Neural crest cell (in vitro differentiated cells): Measurements from ENCODE around the gene FLAD1. TPM values are rescaled to one million over a fixed set of nuclear protein-coding genes. Genes with fewer than 3 reads are reported as not detected.
A peak's percentile ranks its signal among the peaks of the same experiment; 100 is the strongest.

Source experiments
- DNase-seq: peaks from one replicate; pipeline ENCODE4 v3.0.0; 2021; ENCODE audit warnings: low read depth, mixed read lengths, low spot score
- H3K27ac Mint-ChIP-seq: one replicate; pipeline ENCODE4 v1.8.0; 2021; ENCODE audit warnings: mild to moderate bottlenecking, mixed read lengths; ENCODE audit not compliant: unreplicated experiment
- H3K27me3 Mint-ChIP-seq: 2 replicates; pipeline ENCODE4 v1.8.0; 2021; ENCODE audit warnings: low read depth, mild to moderate bottlenecking, mixed read lengths
- H3K36me3 Mint-ChIP-seq: 2 replicates; pipeline ENCODE4 v1.8.0; 2021; ENCODE audit warnings: low read depth, mild to moderate bottlenecking, mixed read lengths
- H3K4me1 Mint-ChIP-seq: 2 replicates; pipeline ENCODE4 v1.8.0; 2021; ENCODE audit warnings: mixed read lengths
- H3K4me3 Mint-ChIP-seq: one replicate; pipeline ENCODE4 v1.8.0; 2021; ENCODE audit warnings: mild to moderate bottlenecking, mixed read lengths
- H3K9me3 Mint-ChIP-seq: 2 replicates; pipeline ENCODE4 v1.8.0; 2021; ENCODE audit warnings: mixed read lengths
- CTCF ChIP-seq: fragments of 200-600 bp; sonication (generic); conservative IDR thresholded peaks from 2 replicates; pipeline ENCODE4 v1.5.0; 2021; ENCODE audit warnings: antibody characterized with exemption, mild to moderate bottlenecking
- total RNA-seq: library from RNA; stranded (reverse); gene quantifications from 2 replicates; pipeline ENCODE4 v1.2.1, GENCODE V29; 2021

The FLAD1 gene
- total RNA-seq, 1 donor from 2014 or later, result 76.3 TPM

GRCh38 chr1:155019377-155020245 is 36.5 kb downstream of the FLAD1 start:
- no peak overlapping the region for H3K27ac Mint-ChIP-seq
- DNase-seq, result no peak
- H3K4me3 Mint-ChIP-seq, result peak overlapping the region; percentile 20
- no peaks in the 10 kb centered on the region for H3K9me3 Mint-ChIP-seq
- no peak for TF ChIP-seq CTCF
- no peaks in the 10 kb centered on the region for H3K36me3 Mint-ChIP-seq
- peaks cover 20% of the 10 kb centered on the region for H3K4me1 Mint-ChIP-seq
- H3K27me3 Mint-ChIP-seq, result no peaks in the 10 kb centered on the region

DNA sequence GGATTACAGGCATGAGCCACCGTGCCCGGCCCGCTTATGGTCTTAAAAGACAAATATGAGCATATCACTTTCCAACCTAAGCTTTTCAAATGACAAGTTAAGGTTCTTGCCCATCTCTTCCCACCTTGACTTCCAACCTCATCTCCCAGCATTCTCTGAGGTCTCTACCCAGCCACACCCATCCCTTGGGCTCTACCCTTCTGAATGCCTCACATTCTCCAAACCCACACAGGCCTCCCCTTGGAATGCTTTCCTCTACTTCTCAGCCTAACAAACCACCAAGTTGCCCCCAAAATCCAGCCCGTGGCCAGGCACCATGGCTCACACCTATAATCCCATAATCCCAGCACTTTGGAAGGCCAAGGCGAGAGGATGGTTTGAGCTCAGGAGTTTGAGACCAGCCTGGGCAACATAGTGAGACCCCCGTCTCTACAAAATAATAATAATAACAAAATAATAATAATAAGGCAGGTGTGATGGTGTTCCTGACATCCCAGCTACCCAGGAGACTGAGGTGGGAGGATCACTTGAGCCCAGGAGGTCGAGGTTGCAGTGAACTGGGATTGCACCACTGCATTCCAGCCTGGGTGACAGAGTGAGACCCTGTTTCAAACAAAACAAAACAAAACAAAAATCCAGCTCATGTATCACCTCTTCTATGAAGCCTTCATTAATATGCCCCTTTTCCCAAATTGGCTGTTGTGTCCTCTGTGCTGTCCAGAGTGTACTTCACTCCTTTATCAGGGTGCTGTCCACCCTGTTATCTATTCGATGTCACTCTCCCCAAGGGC is 39.2 kb downstream of the FLAD1 start:
- no peak for DNase-seq
- TF ChIP-seq CTCF, result no peak
- Mint-ChIP-seq H3K27ac (no peak overlapping the region), H3K9me3 (no peaks in the 10 kb centered on the region), H3K4me3 (no peak overlapping the region), H3K4me1 (peaks cover 20% of the 10 kb centered on the region), H3K36me3 (no peaks in the 10 kb centered on the region), H3K27me3 (no peaks in the 10 kb centered on the region)

- no peak for TF ChIP-seq CTCF
- DNase-seq, result no peak
- Mint-ChIP-seq H3K27me3 (no peaks in the 10 kb centered on the region), H3K27ac (no peak overlapping the region), H3K9me3 (no peaks in the 10 kb centered on the region), H3K4me3 (no peak overlapping the region), H3K36me3 (no peaks in the 10 kb centered on the region), H3K4me1 (peaks cover 17% of the 10 kb centered on the region)
Observed at GRCh38 chr1:155022927-155023236, 39.7 kb downstream of the FLAD1 start.

- H3K27ac Mint-ChIP-seq, result peak overlapping the region; percentile 19
- no peak for TF ChIP-seq CTCF
- H3K27me3 Mint-ChIP-seq, result no peaks in the 10 kb centered on the region
- H3K4me3 Mint-ChIP-seq, result no peak overlapping the region
- H3K9me3 Mint-ChIP-seq, result no peaks in the 10 kb centered on the region
- no peak for DNase-seq
- H3K36me3 Mint-ChIP-seq, result no peaks in the 10 kb centered on the region
- H3K4me1 Mint-ChIP-seq, result peaks cover 15% of the 10 kb centered on the region
Observed at GRCh38 chr1:155023627-155024026, 40.5 kb downstream of the FLAD1 start.

DNA sequence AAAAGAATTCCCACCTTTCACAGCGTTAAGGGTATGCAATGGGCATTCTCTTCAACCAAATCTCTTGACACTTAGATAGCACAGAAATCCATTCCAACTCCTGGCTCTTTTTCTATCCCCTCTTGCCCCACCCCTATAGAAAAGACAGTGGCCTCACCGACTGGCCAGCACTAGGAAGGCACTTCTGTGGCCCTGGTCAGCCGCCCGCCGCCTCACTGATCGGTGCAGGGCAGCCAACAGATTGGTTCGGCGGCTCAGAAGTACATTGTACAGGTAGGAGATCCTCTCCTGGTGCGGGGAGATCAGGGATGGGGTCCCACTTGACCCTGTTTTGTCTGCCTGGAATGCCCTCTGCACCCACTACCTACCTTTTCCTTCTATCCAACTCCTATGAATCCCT is 41.2 kb downstream of the FLAD1 start:
- H3K36me3 Mint-ChIP-seq, result no peaks in the 10 kb centered on the region
- no peak overlapping the region for H3K27ac Mint-ChIP-seq
- no peak for DNase-seq
- H3K4me3 Mint-ChIP-seq, result no peak overlapping the region
- no peaks in the 10 kb centered on the region for H3K27me3 Mint-ChIP-seq
- no peak for TF ChIP-seq CTCF
- H3K4me1 Mint-ChIP-seq, result peaks cover 8% of the 10 kb centered on the region
- H3K9me3 Mint-ChIP-seq, result no peaks in the 10 kb centered on the region
